Measurements from ENCODE around the gene ANOS1. TPM values are rescaled to one million over a fixed set of nuclear protein-coding genes. Genes with fewer than 3 reads are reported as not detected.

The ANOS1 gene, protein sequence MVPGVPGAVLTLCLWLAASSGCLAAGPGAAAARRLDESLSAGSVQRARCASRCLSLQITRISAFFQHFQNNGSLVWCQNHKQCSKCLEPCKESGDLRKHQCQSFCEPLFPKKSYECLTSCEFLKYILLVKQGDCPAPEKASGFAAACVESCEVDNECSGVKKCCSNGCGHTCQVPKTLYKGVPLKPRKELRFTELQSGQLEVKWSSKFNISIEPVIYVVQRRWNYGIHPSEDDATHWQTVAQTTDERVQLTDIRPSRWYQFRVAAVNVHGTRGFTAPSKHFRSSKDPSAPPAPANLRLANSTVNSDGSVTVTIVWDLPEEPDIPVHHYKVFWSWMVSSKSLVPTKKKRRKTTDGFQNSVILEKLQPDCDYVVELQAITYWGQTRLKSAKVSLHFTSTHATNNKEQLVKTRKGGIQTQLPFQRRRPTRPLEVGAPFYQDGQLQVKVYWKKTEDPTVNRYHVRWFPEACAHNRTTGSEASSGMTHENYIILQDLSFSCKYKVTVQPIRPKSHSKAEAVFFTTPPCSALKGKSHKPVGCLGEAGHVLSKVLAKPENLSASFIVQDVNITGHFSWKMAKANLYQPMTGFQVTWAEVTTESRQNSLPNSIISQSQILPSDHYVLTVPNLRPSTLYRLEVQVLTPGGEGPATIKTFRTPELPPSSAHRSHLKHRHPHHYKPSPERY
- polyA plus RNA-seq (2011; rRNA removed) (0.03 and 0.04 TPM in 2 replicates), polyA plus RNA-seq (2017; fragmentation: RNase III; extraction: RNeasy Plus Mini Kit Qiagen cat#74134 plus additional on column Dnase treatment) (not detected in 3 replicates), polyA minus RNA-seq (2011; rRNA and poly(A)+ RNA removed) (0.08 TPM in 1 of 2 replicates, not detected in the other)
- under 0.01 and 0.01 TPM in 2 replicates for polyA plus RNA-seq (2012; cell fraction: cytosol; rRNA removed)
- 0.01 TPM in 2 replicates for polyA plus RNA-seq (2012; cell fraction: nucleus; rRNA removed)

DNA sequence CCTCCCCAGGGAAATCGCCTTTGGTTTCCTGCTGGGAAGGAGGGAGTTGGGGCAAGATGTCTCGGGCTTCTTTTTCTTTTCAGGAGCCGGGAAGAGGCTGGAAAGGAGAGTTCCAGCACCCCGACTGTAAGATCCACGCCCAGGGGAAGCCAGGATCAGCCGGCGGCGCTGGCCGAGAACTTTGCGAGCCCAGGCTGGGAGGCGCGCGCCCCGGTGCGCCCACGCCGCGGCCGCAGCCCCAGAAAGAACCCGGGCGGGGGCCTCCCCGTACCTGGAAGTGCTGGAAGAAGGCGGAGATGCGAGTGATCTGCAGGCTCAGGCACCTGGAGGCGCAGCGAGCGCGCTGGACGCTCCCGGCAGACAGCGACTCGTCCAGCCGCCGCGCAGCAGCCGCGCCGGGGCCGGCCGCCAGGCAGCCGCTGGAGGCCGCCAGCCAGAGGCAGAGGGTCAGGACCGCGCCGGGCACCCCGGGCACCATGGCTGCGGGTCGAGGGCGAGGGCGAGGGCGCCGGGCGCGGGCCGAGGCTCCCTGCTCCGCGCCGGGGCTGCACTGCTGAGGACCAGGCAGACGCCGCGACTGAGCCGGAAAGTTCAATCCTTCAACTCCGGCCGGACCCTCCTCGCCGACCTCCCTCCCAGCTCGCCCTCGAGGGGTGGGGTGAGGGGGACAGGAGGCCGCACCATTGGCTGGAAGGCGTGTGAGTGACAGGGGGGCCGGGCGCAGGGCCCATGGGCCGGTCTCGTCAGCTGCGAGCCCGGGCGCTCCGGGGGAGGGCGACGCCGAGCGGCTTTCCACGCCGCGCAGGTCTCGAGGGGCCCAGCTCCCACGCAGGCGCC lies at the start of gene ANOS1:
ANOS1 (minus strand) TSS at position 579 of the 837 bp plus-strand sequence; CDS start at position 478, 101 bp downstream.
- no peak for FAIRE-seq
- H3K27ac ChIP-seq, result peak within 1 kb of the TSS in 1 of 2 experiments; percentile 38; a peak in 1 of 6 replicates
- 0 out of 3 replicates have a peak, but pooled peaks cover 9% of the 10 kb centered on the region for H3K4me1 ChIP-seq
- TF ChIP-seq, protein P1, sequence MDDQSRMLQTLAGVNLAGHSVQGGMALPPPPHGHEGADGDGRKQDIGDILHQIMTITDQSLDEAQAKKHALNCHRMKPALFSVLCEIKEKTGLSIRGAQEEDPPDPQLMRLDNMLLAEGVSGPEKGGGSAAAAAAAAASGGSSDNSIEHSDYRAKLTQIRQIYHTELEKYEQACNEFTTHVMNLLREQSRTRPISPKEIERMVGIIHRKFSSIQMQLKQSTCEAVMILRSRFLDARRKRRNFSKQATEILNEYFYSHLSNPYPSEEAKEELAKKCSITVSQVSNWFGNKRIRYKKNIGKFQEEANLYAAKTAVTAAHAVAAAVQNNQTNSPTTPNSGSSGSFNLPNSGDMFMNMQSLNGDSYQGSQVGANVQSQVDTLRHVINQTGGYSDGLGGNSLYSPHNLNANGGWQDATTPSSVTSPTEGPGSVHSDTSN (IDR thresholded peaks at IDR 0.05), result peak; percentile 56; the same call in 1 of the 2 replicates
- no peak for TF ChIP-seq NPAS2 (CRISPR knock-in tag; IDR thresholded peaks at IDR 0.05; ENCODE audit: borderline replicate concordance)
- ATAC-seq, result peak; percentile 77 to 89
- no peaks in the 10 kb centered on the region for H3K9me3 ChIP-seq
- peak within 1 kb of the TSS; percentile 45 for H3K4me3 ChIP-seq
- 7% methylated on average over 3 of the region's 88 CpGs for WGBS (ENCODE audit: missing lambda C conversion rate)
- CTCF ChIA-PET, result interaction anchor here (0.6 to 2.2 kb wide), 2 partner anchors 10 kb away, joined by 4 to 9 read pairs; no protein-coding TSS in a partner anchor
- POLR2A ChIA-PET, result no interaction called here
- H3K4me2 ChIP-seq, result peak within 1 kb of the TSS; percentile 89
- peak in 1 of 2 experiments; percentile 13 for DNase-seq (ENCODE audit: low read depth in 1 of 2, low spot score in 1 of 2)

DNA sequence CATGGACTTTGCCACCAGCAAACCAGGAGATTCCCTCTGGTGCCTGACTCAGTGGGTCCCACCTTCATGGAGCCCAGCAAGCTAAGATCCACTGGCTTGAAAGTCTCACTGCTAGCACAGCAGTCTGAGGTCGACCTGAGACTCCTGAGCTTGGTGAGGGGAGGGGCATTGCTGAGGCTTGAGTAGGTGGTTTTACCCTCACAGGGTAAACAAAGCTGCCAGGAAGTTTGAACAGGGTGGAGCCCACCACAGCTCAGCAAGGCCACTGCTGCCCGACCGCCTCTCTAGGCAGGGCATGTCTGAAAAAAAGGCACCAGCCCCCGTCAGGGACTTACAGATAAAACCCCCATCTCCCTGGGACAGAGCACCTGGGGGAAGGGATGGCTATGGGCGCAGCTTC lies 41.2 kb upstream of the ANOS1 start:
- DNase-seq (ENCODE audit: low read depth in 1 of 2, low spot score in 1 of 2) (no peak), ATAC-seq (no peak), FAIRE-seq (no peak)
- Histone ChIP-seq H3K4me1 (no peaks in the 10 kb centered on the region), H3K4me3 (no peak overlapping the region), H3K27ac (no peak overlapping the region), H3K9me3 (no peaks in the 10 kb centered on the region), H3K4me2 (no peak overlapping the region)
- ChIA-PET CTCF (no interaction called here), POLR2A (no interaction called here)
- 0% methylated on average over 2 of the region's 5 CpGs for WGBS (ENCODE audit: missing lambda C conversion rate)
- TF ChIP-seq, protein P1 (IDR thresholded peaks at IDR 0.05), result no peak
- TF ChIP-seq HDAC2 (IDR thresholded peaks at IDR 0.05), result no peak
- TF ChIP-seq JUNB (IDR thresholded peaks at IDR 0.05), result no peak
- no peak for TF ChIP-seq HEYL (CRISPR knock-in tag; IDR thresholded peaks at IDR 0.05)
- TF ChIP-seq POLR2AphosphoS2 (conservative IDR thresholded peaks at IDR 0.05; ENCODE audit: low read length), result no peak
- TF ChIP-seq EHF (CRISPR knock-in tag; IDR thresholded peaks at IDR 0.05), result no peak
- TF ChIP-seq, protein P2, sequence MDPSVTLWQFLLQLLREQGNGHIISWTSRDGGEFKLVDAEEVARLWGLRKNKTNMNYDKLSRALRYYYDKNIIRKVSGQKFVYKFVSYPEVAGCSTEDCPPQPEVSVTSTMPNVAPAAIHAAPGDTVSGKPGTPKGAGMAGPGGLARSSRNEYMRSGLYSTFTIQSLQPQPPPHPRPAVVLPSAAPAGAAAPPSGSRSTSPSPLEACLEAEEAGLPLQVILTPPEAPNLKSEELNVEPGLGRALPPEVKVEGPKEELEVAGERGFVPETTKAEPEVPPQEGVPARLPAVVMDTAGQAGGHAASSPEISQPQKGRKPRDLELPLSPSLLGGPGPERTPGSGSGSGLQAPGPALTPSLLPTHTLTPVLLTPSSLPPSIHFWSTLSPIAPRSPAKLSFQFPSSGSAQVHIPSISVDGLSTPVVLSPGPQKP (IDR thresholded peaks at IDR 0.05; ENCODE audit: low read depth, low read length), result no peak
- TF ChIP-seq BHLHE40 (IDR thresholded peaks at IDR 0.05; ENCODE audit: low read depth, low read length), result no peak
- TF ChIP-seq ZC3H11A (IDR thresholded peaks at IDR 0.05), result no peak
- TF ChIP-seq BCL3 (IDR thresholded peaks at IDR 0.05), result no peak
- TF ChIP-seq TP53 (CRISPR knock-in tag; IDR thresholded peaks at IDR 0.05), result no peak
- no peak for TF ChIP-seq REST (IDR thresholded peaks at IDR 0.05)
- TF ChIP-seq ZFP36 (IDR thresholded peaks at IDR 0.05; ENCODE audit: borderline replicate concordance, partially characterized antibody), result no peak
- no peak for TF ChIP-seq PHF8 (IDR thresholded peaks at IDR 0.05; ENCODE audit: borderline replicate concordance, low read depth)
